Stomach (tissue), 9 donors: ENCODE measurements around the gene SCAF8. TPM values are rescaled to one million over a fixed set of nuclear protein-coding genes. Genes with fewer than 3 reads are reported as not detected.

Experiments
- DNase-seq, 2 donors: peaks; one replicate each; pipeline versions ENCODE4 v3.0.0 to v3.0.0-alpha.2; 2013 to 2019
- H3K27ac ChIP-seq, 5 donors: fragments of 200-600 bp in 4 of 5; sonication (generic) in 4 of 5; one replicate each; pipeline ENCODE4 v1.5.1; 2013 to 2019; ENCODE audit warnings: mild to moderate bottlenecking in 1 of 5, moderate library complexity in 1 of 5
- H3K27me3 ChIP-seq, 3 donors: fragments of 200-600 bp; sonication (generic); one replicate each; pipeline ENCODE4 v1.5.1; 2017 to 2019; ENCODE audit warnings: mixed run types in 1 of 3
- H3K36me3 ChIP-seq, 4 donors: fragments of 200-600 bp; sonication (generic); 1 replicate in 3 of 4; 2 replicates in 1 of 4; pipeline ENCODE4 v1.5.1; 2016 to 2019
- H3K4me1 ChIP-seq, 4 donors: fragments of 200-600 bp; sonication (generic); one replicate each; pipeline ENCODE4 v1.5.1; 2016 to 2019
- H3K4me3 ChIP-seq, 4 donors: fragments of 200-600 bp; sonication (generic) in 3 of 4; one replicate each; pipeline ENCODE4 v1.5.1; 2016 to 2019; ENCODE audit warnings: mild to moderate bottlenecking in 1 of 4
- H3K9me3 ChIP-seq, 4 donors: fragments of 200-600 bp; sonication (generic); one replicate each; pipeline ENCODE4 v1.5.1; 2016 to 2019
- EP300 ChIP-seq: sonication (generic); formaldehyde crosslinking; IDR thresholded peaks from one replicate; pipeline ENCODE4 v1.6.1; 2017; ENCODE audit warnings: antibody characterized with exemption
- POLR2A ChIP-seq, 4 donors: fragments of 450-650 bp; IDR thresholded peaks; one replicate each; pipeline ENCODE4 v1.6.1; 2016; ENCODE audit warnings: antibody characterized with exemption in 4 of 4, control low read depth in 2 of 4, mild to moderate bottlenecking in 1 of 4, moderate library complexity in 1 of 4
- POLR2AphosphoS5 ChIP-seq, 3 donors: sonication (generic); formaldehyde crosslinking; IDR thresholded peaks; one replicate each; pipeline ENCODE4 v1.6.1; 2016; ENCODE audit warnings: antibody characterized with exemption in 3 of 3
- WGBS, 5 donors: extraction: QIAGEN DNeasy Blood & Tissue Kit in 3 of 5; methylation state at CpG; one replicate each; pipeline versions ENCODE4 v1.1.5 to v1.1.7; 2013 to 2018; 5-methylcytosine and 5-hydroxymethylcytosine counted together
- intact Hi-C: fragments of 100-400 bp; cut with DNase I; formaldehyde crosslinking; loops from one replicate; pipeline ENCODE4 v1.15.1; 2023; ENCODE audit warnings: low total_unique reads
- polyA plus RNA-seq, 3 donors: library from polyadenylated mRNA; stranded (reverse); fragments of 200-250 nt; gene quantifications; one replicate each; pipeline ENCODE4 v1.2.3, GENCODE V29; 2013
- total RNA-seq, 5 donors: library from RNA; depleted of rRNA; stranded (reverse); fragments of >200 nt; gene quantifications; one replicate each; pipeline versions ENCODE4 v1.1.0 to v1.2.3, GENCODE V29; 2014 to 2016
- TF ChIP-seq, protein P1 (sequence below), 7 experiments: fragments of 450-650 bp in 4 of 7; fragments of 200-600 bp in 3 of 7; sonication (generic) in 3 of 7; IDR thresholded peaks; one replicate each; pipeline ENCODE4 v1.5.1; 2016 to 2019; ENCODE audit warnings: antibody characterized with exemption in 7 of 7, control low read depth in 2 of 7, mild to moderate bottlenecking in 1 of 7
- donor health status: healthy with polysubstance abuse.
- donor health status: Bipolar disorder and iron deficiency.
- donor health status: healthy.

The SCAF8 gene
- total and polyA plus RNA-seq, 8 donors: 6.6 to 62.5 (median 15.4) TPM

DNA sequence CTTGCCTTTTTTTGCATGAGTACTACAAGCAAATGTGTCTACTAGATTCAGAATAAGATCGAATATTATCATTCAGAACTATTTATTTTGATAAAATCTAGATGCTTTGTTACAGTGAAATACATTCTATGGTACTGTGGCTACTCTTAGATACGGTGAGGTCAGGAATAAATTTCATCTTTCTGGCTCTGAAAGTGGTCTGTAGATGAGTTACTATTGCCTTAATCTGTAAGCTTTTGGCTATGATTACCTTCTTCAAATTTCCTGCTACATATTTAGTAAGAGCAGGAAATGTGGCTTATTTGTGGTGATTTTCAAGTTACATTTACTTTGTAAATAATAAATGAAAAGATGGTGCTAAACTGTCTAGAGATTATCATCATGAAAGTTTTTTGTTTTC, 50.0 kb downstream of the SCAF8 start:
- no peaks in the 10 kb centered on the region for H3K9me3 ChIP-seq
- intact Hi-C loops: no loop called here
- no peak overlapping the region for H3K27ac ChIP-seq
- H3K4me3 ChIP-seq: no peak overlapping the region
- DNase-seq: no peak
- no peaks in the 10 kb centered on the region for H3K27me3 ChIP-seq
- peaks cover 3 to 34% (median 33%) of the 10 kb centered on the region in 4 donors for H3K36me3 ChIP-seq
- no peak for TF ChIP-seq EP300
- no peak for TF ChIP-seq POLR2AphosphoS5 (IDR thresholded peaks at IDR 0.05)
- no peak for TF ChIP-seq POLR2A (IDR thresholded peaks at IDR 0.05)
- TF ChIP-seq, protein P1, sequence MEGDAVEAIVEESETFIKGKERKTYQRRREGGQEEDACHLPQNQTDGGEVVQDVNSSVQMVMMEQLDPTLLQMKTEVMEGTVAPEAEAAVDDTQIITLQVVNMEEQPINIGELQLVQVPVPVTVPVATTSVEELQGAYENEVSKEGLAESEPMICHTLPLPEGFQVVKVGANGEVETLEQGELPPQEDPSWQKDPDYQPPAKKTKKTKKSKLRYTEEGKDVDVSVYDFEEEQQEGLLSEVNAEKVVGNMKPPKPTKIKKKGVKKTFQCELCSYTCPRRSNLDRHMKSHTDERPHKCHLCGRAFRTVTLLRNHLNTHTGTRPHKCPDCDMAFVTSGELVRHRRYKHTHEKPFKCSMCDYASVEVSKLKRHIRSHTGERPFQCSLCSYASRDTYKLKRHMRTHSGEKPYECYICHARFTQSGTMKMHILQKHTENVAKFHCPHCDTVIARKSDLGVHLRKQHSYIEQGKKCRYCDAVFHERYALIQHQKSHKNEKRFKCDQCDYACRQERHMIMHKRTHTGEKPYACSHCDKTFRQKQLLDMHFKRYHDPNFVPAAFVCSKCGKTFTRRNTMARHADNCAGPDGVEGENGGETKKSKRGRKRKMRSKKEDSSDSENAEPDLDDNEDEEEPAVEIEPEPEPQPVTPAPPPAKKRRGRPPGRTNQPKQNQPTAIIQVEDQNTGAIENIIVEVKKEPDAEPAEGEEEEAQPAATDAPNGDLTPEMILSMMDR (IDR thresholded peaks at IDR 0.05): no peak
- WGBS, 5 donors: 71 to 89% (median 76%) methylated on average over 2 of the region's 2 CpGs
- peaks cover 0 to 52% (median 21%) of the 10 kb centered on the region in 4 donors for H3K4me1 ChIP-seq

DNA sequence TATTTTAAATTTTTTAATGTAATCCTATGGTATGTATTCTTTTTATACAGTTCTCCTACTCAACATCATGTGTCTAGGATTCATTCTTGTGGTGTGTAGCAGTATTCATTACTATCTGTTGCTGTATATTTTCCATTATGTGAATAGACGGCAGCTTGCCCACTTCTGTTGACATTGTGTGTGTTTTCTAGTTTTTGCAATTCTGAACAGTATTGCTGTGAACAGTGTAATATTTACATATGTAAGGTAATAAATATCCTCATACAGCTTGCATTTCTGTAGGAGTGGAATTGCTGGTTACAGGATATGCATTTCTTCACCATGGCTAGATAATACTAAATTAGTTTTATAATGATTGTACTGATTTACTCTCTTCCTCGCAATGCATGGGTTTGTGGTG, 51.9 kb downstream of the SCAF8 start:
- TF ChIP-seq POLR2AphosphoS5 (IDR thresholded peaks at IDR 0.05) (no peak), EP300 (no peak), POLR2A (IDR thresholded peaks at IDR 0.05) (no peak)
- TF ChIP-seq, protein P1 (IDR thresholded peaks at IDR 0.05): no peak
- Histone ChIP-seq H3K4me3 (no peak overlapping the region), H3K4me1 (peaks cover 0 to 54% (median 21%) of the 10 kb centered on the region in 4 donors), H3K9me3 (no peaks in the 10 kb centered on the region), H3K27ac (no peak overlapping the region), H3K36me3 (peaks cover 0 to 38% (median 34%) of the 10 kb centered on the region in 4 donors), H3K27me3 (no peaks in the 10 kb centered on the region)
- no peak for DNase-seq
- WGBS, 5 donors: 68 to 86% (median 80%) methylated on average over 2 of the region's 2 CpGs
- intact Hi-C loops: no loop called here

DNA sequence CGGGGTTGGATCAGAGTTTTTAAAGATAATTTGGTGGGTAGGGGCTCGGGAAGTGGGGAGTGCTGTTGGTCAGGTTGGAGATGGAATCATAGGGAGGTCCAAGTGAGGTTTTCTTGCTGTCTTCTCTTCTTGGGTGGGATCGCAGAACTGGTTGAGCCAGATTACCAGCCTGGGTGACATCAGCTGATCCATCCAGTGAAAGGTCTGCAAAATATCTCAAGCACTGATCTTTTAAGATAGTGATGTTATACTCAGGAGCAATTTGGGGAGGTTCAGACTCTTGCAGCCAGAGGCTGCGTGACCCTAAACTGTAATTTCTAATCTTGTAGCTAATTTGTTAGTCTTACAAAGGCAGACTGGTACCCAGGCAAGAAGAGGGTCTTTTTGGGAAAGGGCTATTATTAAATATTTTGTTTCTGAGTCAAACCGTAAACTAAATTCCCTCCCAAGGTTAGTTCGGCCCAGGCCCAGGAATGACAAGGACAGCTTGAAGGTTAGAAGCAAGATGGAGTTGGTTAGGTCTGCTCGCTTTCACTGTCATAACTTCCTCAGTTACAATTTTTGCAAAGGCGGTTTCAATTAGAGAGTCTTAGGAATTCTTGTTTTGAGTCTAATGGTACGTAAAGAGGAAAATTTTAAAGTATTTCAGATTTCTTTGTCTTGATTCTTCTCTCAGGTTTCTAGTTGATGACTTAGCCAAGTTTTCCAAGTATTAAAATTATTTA, 53.1 kb downstream of the SCAF8 start:
- no peaks in the 10 kb centered on the region for H3K27me3 ChIP-seq
- WGBS, 5 donors: 94 to 97% (median 95%) methylated on average over 9 of the region's 9 CpGs
- no peaks in the 10 kb centered on the region for H3K9me3 ChIP-seq
- no peak for DNase-seq
- no peak overlapping the region for H3K27ac ChIP-seq
- intact Hi-C loops: no loop called here
- H3K4me1 ChIP-seq: peaks cover 0 to 54% (median 21%) of the 10 kb centered on the region in 4 donors
- TF ChIP-seq, protein P1 (IDR thresholded peaks at IDR 0.05): no peak
- no peak for TF ChIP-seq POLR2AphosphoS5 (IDR thresholded peaks at IDR 0.05)
- no peak for TF ChIP-seq POLR2A (IDR thresholded peaks at IDR 0.05)
- TF ChIP-seq EP300: no peak
- no peak overlapping the region for H3K4me3 ChIP-seq
- peaks cover 0 to 28% (median 22%) of the 10 kb centered on the region in 4 donors for H3K36me3 ChIP-seq

DNA sequence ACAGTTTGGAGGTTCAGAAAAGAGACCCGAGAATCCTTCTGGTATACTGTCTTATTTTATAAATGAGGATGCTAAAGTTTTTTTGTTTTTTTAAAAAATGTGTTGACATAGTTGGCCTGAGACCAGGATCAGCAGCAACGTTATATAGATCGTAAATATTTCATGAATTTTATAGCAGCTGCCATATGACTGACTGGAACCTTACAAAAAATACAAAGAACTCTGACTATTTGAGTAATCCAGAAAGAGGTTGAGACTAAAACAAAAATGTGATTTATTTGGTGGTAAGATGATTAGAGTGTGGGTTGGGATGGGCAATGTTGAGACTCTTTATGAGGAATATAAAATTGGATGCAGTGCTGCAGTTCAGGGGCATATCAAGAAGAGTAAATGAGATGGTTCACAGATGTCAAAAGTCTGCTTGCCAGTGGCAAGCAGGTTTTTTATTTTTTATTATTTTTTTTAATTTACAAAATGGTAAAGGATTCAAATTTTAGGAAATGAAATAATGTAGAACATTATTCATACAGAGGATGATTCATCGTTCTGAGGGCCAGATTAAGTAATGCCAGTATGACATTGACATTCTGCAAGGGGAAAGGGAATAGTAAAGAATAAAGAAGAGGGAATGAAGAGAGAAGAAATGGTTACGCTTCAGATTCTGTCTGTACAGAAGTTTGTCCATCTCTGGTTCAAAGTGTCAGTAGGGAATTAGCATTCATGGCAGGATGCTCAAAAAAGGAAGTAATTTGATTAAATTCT, 58.5 kb downstream of the SCAF8 start:
- TF ChIP-seq POLR2AphosphoS5 (IDR thresholded peaks at IDR 0.05): no peak
- no peak for TF ChIP-seq EP300
- TF ChIP-seq, protein P1 (IDR thresholded peaks at IDR 0.05): no peak
- TF ChIP-seq POLR2A (IDR thresholded peaks at IDR 0.05): no peak
- intact Hi-C loops: no loop called here
- H3K36me3 ChIP-seq: peaks cover 5 to 55% (median 49%) of the 10 kb centered on the region in 4 donors
- 74 to 80% (median 76%) methylated on average over 5 of the region's 5 CpGs for WGBS, 5 donors
- H3K27me3 ChIP-seq: no peaks in the 10 kb centered on the region
- peaks cover 0 to 18% (median 8%) of the 10 kb centered on the region in 4 donors for H3K4me1 ChIP-seq
- DNase-seq: no peak
- H3K9me3 ChIP-seq: no peaks in the 10 kb centered on the region
- no peak overlapping the region for H3K27ac ChIP-seq
- H3K4me3 ChIP-seq: no peak overlapping the region
